ENCODE results near the gene PSMB7. TPM values are rescaled to one million over a fixed set of nuclear protein-coding genes. Genes with fewer than 3 reads are reported as not detected.

The PSMB7 gene
- polyA plus RNA-seq, 1 of the 3 experiments (the other 2 are of a cell fraction), result 357 TPM

DNA sequence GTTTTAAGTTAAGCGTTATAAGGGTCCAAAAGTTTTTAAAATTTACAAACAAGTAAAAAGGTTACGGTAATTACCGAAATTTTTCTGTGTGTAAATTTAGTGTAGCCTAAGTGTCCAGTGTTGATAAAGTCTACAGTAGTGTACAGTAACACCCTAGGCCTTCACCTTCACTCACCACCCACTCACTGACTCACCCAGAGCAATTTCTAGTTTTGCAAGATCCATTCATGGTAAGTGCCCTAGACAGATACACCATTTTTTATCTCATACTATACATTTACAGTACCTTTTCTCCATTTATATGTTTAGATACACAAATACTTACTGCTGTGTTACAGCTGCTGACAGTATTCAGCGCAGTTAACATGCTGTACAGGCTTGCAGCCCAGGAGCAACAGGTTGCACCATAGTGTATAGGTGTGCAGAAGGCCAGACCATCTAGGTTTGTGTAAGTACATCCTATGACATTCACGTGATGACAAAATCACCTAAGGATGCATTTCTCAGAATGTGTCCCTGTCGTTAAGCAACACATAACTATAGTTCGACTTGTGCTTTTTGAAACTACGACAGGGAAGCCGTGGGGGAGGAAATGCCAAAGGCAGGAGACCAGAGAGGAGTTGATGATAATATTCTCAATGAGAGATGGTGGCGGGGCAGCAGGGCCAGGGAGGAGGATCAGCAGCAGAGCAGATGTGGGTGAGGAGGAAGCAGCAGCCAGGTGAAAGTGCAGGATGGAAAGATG, 48.6 kb downstream of the PSMB7 start (continued):
- no peak for TF ChIP-seq TAF1 (IDR thresholded peaks at IDR 0.05; ENCODE audit: borderline replicate concordance, low read depth, low read length)

- Histone ChIP-seq H3K4me1 (ENCODE audit: control insufficient read depth in 1 of 2, insufficient read depth in 2 of 2, low read depth in 1 of 2, low read length in 1 of 2) (peaks cover 0 to 21% of the 10 kb centered on the region in 2 experiments; a peak in 3 of 4 replicates), H3K4me2 (no peak overlapping the region), H3K36me3 (replicated peaks in 1 of 2; ENCODE audit: control insufficient read depth in 1 of 2, insufficient read depth in 2 of 2, low read length in 1 of 2) (peaks cover under 1 to 14% of the 10 kb centered on the region in 2 experiments), H3K4me3 (ENCODE audit: low read depth in 2 of 2, low read length in 1 of 2) (no peak overlapping the region), H3K9me2 (no peaks in the 10 kb centered on the region), H3K9ac (no peak overlapping the region), H2AFZ (ENCODE audit: low read depth) (no peak overlapping the region), H4K20me1 (ENCODE audit: insufficient read depth) (peaks cover 87% of the 10 kb centered on the region), H3K79me2 (ENCODE audit: insufficient read depth) (peaks cover 100% of the 10 kb centered on the region), H3F3A (replicated peaks; ENCODE audit: insufficient read depth) (peaks cover 4% of the 10 kb centered on the region), H3K27me3 (ENCODE audit: insufficient read depth) (no peaks in the 10 kb centered on the region), H3K9me3 (no peaks in the 10 kb centered on the region), H3K27ac (ENCODE audit: low read depth in 2 of 2, low read length in 1 of 2) (no peak overlapping the region)
- no peak for TF ChIP-seq GATA2 (CRISPR knock-in tag; IDR thresholded peaks at IDR 0.05)
- ChIA-PET POLR2A (no interaction called here), CTCF (interaction anchor here (1.1 kb wide), 1 partner anchor 22 kb away, joined by 3 read pairs; no protein-coding TSS in a partner anchor)
- 89% methylated on average over 8 of the region's 8 CpGs for WGBS (ENCODE audit: low lambda C conversion rate)
- no peak for DNase-seq
These were observed 50.2 kb downstream of the PSMB7 start for GRCh38 chr9:124365036-124365435.

GRCh38 chr9:124364141-124364540, 51.1 kb downstream of the PSMB7 start:
- Histone ChIP-seq H3K79me2 (ENCODE audit: insufficient read depth) (peaks cover 100% of the 10 kb centered on the region), H3K9me3 (no peaks in the 10 kb centered on the region), H2AFZ (ENCODE audit: low read depth) (no peak overlapping the region), H3K4me3 (ENCODE audit: low read depth in 2 of 2, low read length in 1 of 2) (no peak overlapping the region), H3K9ac (no peak overlapping the region), H3K4me1 (ENCODE audit: control insufficient read depth in 1 of 2, insufficient read depth in 2 of 2, low read depth in 1 of 2, low read length in 1 of 2) (peaks cover 0 to 12% of the 10 kb centered on the region in 2 experiments; a peak in 3 of 4 replicates), H3F3A (replicated peaks; ENCODE audit: insufficient read depth) (peaks cover 4% of the 10 kb centered on the region), H3K27ac (ENCODE audit: low read depth in 2 of 2, low read length in 1 of 2) (no peak overlapping the region), H4K20me1 (ENCODE audit: insufficient read depth) (peaks cover 87% of the 10 kb centered on the region), H3K36me3 (replicated peaks in 1 of 2; ENCODE audit: control insufficient read depth in 1 of 2, insufficient read depth in 2 of 2, low read length in 1 of 2) (peaks cover 0 to 14% of the 10 kb centered on the region in 2 experiments), H3K4me2 (no peak overlapping the region), H3K9me2 (no peaks in the 10 kb centered on the region), H3K27me3 (ENCODE audit: insufficient read depth) (no peaks in the 10 kb centered on the region)
- CTCF ChIA-PET, result no interaction called here
- DNase-seq, result no peak
- no peak for TF ChIP-seq TCF12 (IDR thresholded peaks at IDR 0.05)
- POLR2A ChIA-PET, result no interaction called here
- 96% methylated on average over 4 of the region's 4 CpGs for whole genome bisulfite sequencing (ENCODE audit: low lambda C conversion rate)

DNA sequence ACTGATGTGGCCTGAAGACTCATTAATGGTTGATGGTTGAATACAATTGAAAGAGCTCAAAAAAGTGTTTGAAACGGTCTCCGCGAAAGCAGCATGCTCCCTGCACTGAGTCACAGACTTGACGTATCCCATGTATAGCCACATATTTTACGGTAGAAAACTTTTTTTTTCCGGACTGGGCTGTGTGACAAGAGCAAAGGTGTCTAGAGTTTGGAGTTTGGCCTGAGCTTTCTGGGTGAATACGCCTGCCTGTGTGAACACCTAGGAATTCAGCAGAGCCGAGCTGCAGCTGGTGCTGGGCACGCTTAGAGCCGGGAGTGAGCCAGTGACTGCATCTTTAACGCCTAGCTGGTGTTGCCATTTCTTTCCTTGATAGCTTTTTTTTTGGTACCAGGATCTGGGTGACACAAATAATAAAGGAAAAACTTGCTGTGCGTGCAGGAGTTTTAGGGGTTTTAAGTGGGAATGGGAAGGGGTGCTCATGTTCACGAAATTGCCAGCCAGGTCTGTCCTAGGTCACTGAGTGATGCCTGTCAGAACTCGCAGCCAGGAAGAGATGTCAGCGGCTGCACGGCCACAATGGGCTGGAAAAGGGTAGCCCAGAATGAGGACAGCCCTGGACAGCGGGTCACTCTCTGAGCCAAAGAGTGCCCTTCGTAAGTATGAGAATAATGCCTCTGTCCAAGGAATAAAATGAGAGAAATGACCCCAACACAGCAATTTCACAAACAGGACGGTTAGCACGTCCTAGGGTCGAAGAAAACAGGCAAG, 51.7 kb downstream of the PSMB7 start:
- Histone ChIP-seq H3K79me2 (ENCODE audit: insufficient read depth) (peaks cover 100% of the 10 kb centered on the region), H3K9ac (no peak overlapping the region), H3K9me2 (no peaks in the 10 kb centered on the region), H3K27ac (ENCODE audit: low read depth in 2 of 2, low read length in 1 of 2) (no peak overlapping the region), H3F3A (replicated peaks; ENCODE audit: insufficient read depth) (peaks cover 4% of the 10 kb centered on the region), H3K4me3 (ENCODE audit: low read depth in 2 of 2, low read length in 1 of 2) (no peak overlapping the region), H2AFZ (ENCODE audit: low read depth) (no peak overlapping the region), H3K36me3 (replicated peaks in 1 of 2; ENCODE audit: control insufficient read depth in 1 of 2, insufficient read depth in 2 of 2, low read length in 1 of 2) (peaks cover 0 to 14% of the 10 kb centered on the region in 2 experiments), H3K9me3 (no peaks in the 10 kb centered on the region), H3K4me2 (no peak overlapping the region), H4K20me1 (ENCODE audit: insufficient read depth) (peaks cover 87% of the 10 kb centered on the region), H3K4me1 (ENCODE audit: control insufficient read depth in 1 of 2, insufficient read depth in 2 of 2, low read depth in 1 of 2, low read length in 1 of 2) (peaks cover 0 to 12% of the 10 kb centered on the region in 2 experiments; a peak in 3 of 4 replicates), H3K27me3 (ENCODE audit: insufficient read depth) (no peaks in the 10 kb centered on the region)
- 96% methylated on average over 20 of the region's 21 CpGs for WGBS (ENCODE audit: low lambda C conversion rate)
- CTCF ChIA-PET, result interaction anchor here (1.2 kb wide), 1 partner anchor 323 kb away, joined by 3 read pairs; no protein-coding TSS in a partner anchor
- no peak for DNase-seq
- POLR2A ChIA-PET, result no interaction called here
- no peak for TF ChIP-seq MXI1 (IDR thresholded peaks at IDR 0.05; ENCODE audit: low read depth, low read length)
- no peak for TF ChIP-seq POLR2AphosphoS5 (IDR thresholded peaks at IDR 0.05; ENCODE audit: low read depth, low read length)
- no peak for TF ChIP-seq RXRA (IDR thresholded peaks at IDR 0.05; ENCODE audit: borderline replicate concordance, low read depth)
- no peak for TF ChIP-seq EP300 (IDR thresholded peaks at IDR 0.05; ENCODE audit: borderline replicate concordance in 1 of 2, low read depth in 1 of 2, low read length in 1 of 2)
